Measurements from ENCODE around the gene CFLAR. TPM values are rescaled to one million over a fixed set of nuclear protein-coding genes. Genes with fewer than 3 reads are reported as not detected.

Gene CFLAR
- total RNA-seq, 1 experiment from 2014 or later, result 70.1 TPM

- Mint-ChIP-seq H3K27me3 (ENCODE audit: insufficient read depth, unreplicated experiment) (no peaks in the 10 kb centered on the region), H3K9me3 (ENCODE audit: unreplicated experiment) (no peaks in the 10 kb centered on the region), H3K4me3 (ENCODE audit: unreplicated experiment) (no peak overlapping the region), H3K36me3 (ENCODE audit: insufficient read depth, unreplicated experiment) (peaks cover 86% of the 10 kb centered on the region), H3K27ac (ENCODE audit: low read depth, unreplicated experiment) (no peak overlapping the region), H3K4me1 (ENCODE audit: insufficient read depth, unreplicated experiment) (no peaks in the 10 kb centered on the region)
- TF ChIP-seq CTCF (IDR thresholded peaks at IDR 0.05; ENCODE audit: unreplicated experiment), result no peak
- intact Hi-C loops (cut with micrococcal nuclease), result no loop called here
- no peak for DNase-seq (ENCODE audit: unreplicated experiment)
- no TSS peak for BruUV-seq (replicated peaks)
- CTCF ChIA-PET, result no interaction called here
- POLR2A ChIA-PET, result no interaction called here
These were observed 24.1 kb downstream of the CFLAR start for GRCh38 chr2:201139836-201140604.

- Mint-ChIP-seq H3K27ac (ENCODE audit: low read depth, unreplicated experiment) (no peak overlapping the region), H3K36me3 (ENCODE audit: insufficient read depth, unreplicated experiment) (peaks cover 76% of the 10 kb centered on the region), H3K9me3 (ENCODE audit: unreplicated experiment) (no peaks in the 10 kb centered on the region), H3K4me3 (ENCODE audit: unreplicated experiment) (no peak overlapping the region), H3K27me3 (ENCODE audit: insufficient read depth, unreplicated experiment) (no peaks in the 10 kb centered on the region), H3K4me1 (ENCODE audit: insufficient read depth, unreplicated experiment) (peaks cover 14% of the 10 kb centered on the region)
- ChIA-PET CTCF (interaction anchor here (0.6 to 5.2 kb wide), 8 partner anchors 12 to 188 kb away, joined by 3 to 24 read pairs (median 5); no protein-coding TSS in a partner anchor), POLR2A (interaction anchor here (1.1 to 12.7 kb wide), 5 partner anchors 14 to 28 kb away, joined by 3 to 198 read pairs (median 6); partner anchors contain the start of gene CFLAR)
- no peak for TF ChIP-seq CTCF (IDR thresholded peaks at IDR 0.05; ENCODE audit: unreplicated experiment)
- no TSS peak for BruUV-seq (replicated peaks)
- no peak for DNase-seq (ENCODE audit: unreplicated experiment)
- intact Hi-C loops (cut with micrococcal nuclease), result no loop called here
These were observed 28.4 kb downstream of the CFLAR start for GRCh38 chr2:201144101-201145051.

- Mint-ChIP-seq H3K4me1 (ENCODE audit: insufficient read depth, unreplicated experiment) (peaks cover 44% of the 10 kb centered on the region), H3K36me3 (ENCODE audit: insufficient read depth, unreplicated experiment) (peaks cover 72% of the 10 kb centered on the region), H3K27me3 (ENCODE audit: insufficient read depth, unreplicated experiment) (no peaks in the 10 kb centered on the region), H3K27ac (ENCODE audit: low read depth, unreplicated experiment) (peak overlapping the region; percentile 97), H3K4me3 (ENCODE audit: unreplicated experiment) (peak overlapping the region; percentile 16), H3K9me3 (ENCODE audit: unreplicated experiment) (peaks cover 7% of the 10 kb centered on the region)
- intact Hi-C loops (cut with micrococcal nuclease), result loop anchor here (2.0 kb wide), 1 partner anchor 22 kb away; no protein-coding TSS in a partner anchor
- TF ChIP-seq CTCF (IDR thresholded peaks at IDR 0.05; ENCODE audit: unreplicated experiment), result no peak
- no TSS peak for BruUV-seq (replicated peaks)
- POLR2A ChIA-PET, result interaction anchor here (0.6 to 12.7 kb wide), 12 partner anchors 9 to 190 kb away, joined by 3 to 198 read pairs (median 8); partner anchors contain the start of genes CFLAR, HYCC2, NDUFB3 and ORC2
- CTCF ChIA-PET, result interaction anchor here (0.6 to 5.2 kb wide), 8 partner anchors 10 to 1835 kb away, joined by 3 to 24 read pairs (median 5); no protein-coding TSS in a partner anchor
- no peak for DNase-seq (ENCODE audit: unreplicated experiment)
These were observed 32.5 kb downstream of the CFLAR start for GRCh38 chr2:201148434-201148990.

Data from MCF 10A (cell line).